ENCODE results near the gene CLDND1. TPM values are rescaled to one million over a fixed set of nuclear protein-coding genes. Genes with fewer than 3 reads are reported as not detected.

CLDND1 gene
- total and polyA plus RNA-seq, 7 donors: 17.1 to 301 (median 193) TPM

DNA sequence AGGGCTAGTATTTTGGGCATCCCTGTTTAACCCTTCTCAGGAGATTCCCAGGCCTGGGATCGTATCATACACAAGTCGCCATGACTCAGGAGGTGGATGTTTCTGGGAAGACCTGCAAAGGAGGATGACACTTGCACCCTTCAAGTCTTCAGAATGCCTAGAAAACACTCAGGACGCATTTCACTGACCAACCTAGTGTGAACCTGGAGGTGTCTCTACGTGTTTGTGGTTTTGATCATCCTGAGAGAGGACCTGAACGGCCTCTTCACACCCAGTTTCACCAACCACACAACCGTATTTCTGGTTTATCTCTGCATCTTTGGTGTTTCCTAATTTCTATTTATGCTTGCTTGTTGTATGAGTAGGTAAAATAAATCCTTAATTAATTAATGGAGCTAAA, 2.8 kb upstream of the CLDND1 start:
- no peak for DNase-seq
- Histone ChIP-seq H3K4me1 (peaks cover 0 to 18% (median 13%) of the 10 kb centered on the region in 4 donors), H3K36me3 (peaks cover 0 to 8% (median 0%) of the 10 kb centered on the region in 4 donors), H3K9me3 (no peaks in the 10 kb centered on the region), H3K27me3 (no peaks in the 10 kb centered on the region), H3K27ac (no peak overlapping the region), H3K4me3 (no peak overlapping the region)
- 75 to 88% methylated on average over 6 of the region's 6 CpGs for WGBS, 2 donors
- intact Hi-C loops (cut with DNase I): loop anchor here (10.0 kb wide), 2 partner anchors 761 to 1739 kb away; partner anchors contain the start of genes ARL6 and TBC1D23
- TF ChIP-seq, protein P1, sequence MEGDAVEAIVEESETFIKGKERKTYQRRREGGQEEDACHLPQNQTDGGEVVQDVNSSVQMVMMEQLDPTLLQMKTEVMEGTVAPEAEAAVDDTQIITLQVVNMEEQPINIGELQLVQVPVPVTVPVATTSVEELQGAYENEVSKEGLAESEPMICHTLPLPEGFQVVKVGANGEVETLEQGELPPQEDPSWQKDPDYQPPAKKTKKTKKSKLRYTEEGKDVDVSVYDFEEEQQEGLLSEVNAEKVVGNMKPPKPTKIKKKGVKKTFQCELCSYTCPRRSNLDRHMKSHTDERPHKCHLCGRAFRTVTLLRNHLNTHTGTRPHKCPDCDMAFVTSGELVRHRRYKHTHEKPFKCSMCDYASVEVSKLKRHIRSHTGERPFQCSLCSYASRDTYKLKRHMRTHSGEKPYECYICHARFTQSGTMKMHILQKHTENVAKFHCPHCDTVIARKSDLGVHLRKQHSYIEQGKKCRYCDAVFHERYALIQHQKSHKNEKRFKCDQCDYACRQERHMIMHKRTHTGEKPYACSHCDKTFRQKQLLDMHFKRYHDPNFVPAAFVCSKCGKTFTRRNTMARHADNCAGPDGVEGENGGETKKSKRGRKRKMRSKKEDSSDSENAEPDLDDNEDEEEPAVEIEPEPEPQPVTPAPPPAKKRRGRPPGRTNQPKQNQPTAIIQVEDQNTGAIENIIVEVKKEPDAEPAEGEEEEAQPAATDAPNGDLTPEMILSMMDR (IDR thresholded peaks at IDR 0.05): no peak
- TF ChIP-seq EP300 (IDR thresholded peaks at IDR 0.05) (no peak), POLR2A (IDR thresholded peaks at IDR 0.05) (no peak), POLR2AphosphoS5 (IDR thresholded peaks at IDR 0.05) (no peak)

DNA sequence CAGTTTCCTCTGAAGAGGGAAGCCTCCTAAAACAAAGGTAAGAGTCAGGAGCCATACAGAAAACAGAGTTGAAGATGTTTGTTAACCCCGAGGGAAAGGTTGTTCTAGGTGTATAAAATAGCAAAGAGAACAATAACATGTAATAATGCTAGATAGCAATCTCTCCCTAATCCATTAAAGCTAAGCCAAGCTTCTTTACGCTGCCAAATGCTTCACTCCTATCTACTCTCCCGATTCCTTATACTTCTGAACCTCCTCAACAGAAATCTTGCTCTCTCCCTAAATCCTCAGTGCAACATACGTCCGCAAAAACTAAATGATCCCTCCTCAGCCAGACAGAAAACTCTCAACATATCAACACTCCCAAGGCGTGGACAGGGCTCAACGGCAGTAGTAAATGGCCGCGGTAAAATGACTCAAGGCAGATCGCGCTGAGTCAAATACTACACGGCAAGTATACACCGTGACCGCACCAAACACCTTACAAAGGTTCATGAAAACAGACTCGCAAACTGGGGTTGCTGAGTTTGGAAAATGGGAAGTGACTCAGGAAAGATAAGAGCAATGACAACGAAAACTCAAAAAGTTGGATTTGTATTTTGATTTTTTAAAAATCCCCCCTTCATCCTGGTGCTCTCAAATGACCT, 682 bp downstream of the CLDND1 start:
- Histone ChIP-seq H3K27ac (peak overlapping the region; percentile 92 to 96 (median 94)), H3K9me3 (no peaks in the 10 kb centered on the region), H3K36me3 (peaks cover 0 to 31% (median 2%) of the 10 kb centered on the region in 4 donors), H3K27me3 (no peaks in the 10 kb centered on the region), H3K4me3 (peak overlapping the region; percentile 62 to 89 (median 76)), H3K4me1 (peaks cover 0 to 31% (median 19%) of the 10 kb centered on the region in 4 donors)
- DNase-seq: peak; percentile 68
- TF ChIP-seq POLR2A (IDR thresholded peaks at IDR 0.05): no peak
- no peak for TF ChIP-seq EP300 (IDR thresholded peaks at IDR 0.05)
- TF ChIP-seq, protein P1 (IDR thresholded peaks at IDR 0.05): no peak
- TF ChIP-seq POLR2AphosphoS5 (IDR thresholded peaks at IDR 0.05): no peak
- intact Hi-C loops (cut with DNase I): loop anchor here (5.0 to 10.0 kb wide), 3 partner anchors 380 to 1743 kb away; partner anchors contain the start of genes ARL6, DCBLD2 and TBC1D23
- 0 to 1% methylated on average over 16 of the region's 16 CpGs for WGBS, 2 donors

DNA sequence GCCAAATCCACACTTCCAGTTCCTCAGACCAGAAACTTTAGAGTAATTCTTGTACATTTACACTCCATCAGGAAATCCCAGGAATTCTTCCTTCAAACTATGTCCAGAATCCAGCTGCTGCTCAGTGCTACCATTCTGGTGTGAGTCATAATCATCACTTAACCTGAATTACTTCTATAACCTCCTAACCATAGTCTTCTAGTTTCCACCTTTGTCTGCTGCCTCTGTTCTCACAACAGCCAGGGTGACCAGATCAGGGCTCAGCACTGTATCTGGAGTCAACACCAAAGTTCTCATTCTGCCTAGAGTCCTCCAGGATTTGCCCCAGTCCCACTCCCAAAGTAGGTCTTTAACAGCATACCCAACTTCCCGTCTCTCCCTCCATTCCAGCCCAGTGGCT, 3.4 kb downstream of the CLDND1 start:
- H3K27ac ChIP-seq: no peak overlapping the region
- peaks cover 0 to 56% (median 10%) of the 10 kb centered on the region in 4 donors for H3K36me3 ChIP-seq
- 96 to 98% methylated on average over 1 of the region's 1 CpG for WGBS, 2 donors
- intact Hi-C loops (cut with DNase I): no loop called here
- no peak overlapping the region for H3K4me3 ChIP-seq
- DNase-seq: no peak
- no peaks in the 10 kb centered on the region for H3K9me3 ChIP-seq
- H3K27me3 ChIP-seq: no peaks in the 10 kb centered on the region
- H3K4me1 ChIP-seq: peaks cover 0 to 31% (median 19%) of the 10 kb centered on the region in 4 donors
- no peak for TF ChIP-seq POLR2A (IDR thresholded peaks at IDR 0.05)
- TF ChIP-seq, protein P1 (IDR thresholded peaks at IDR 0.05): no peak
- TF ChIP-seq EP300 (IDR thresholded peaks at IDR 0.05): no peak
- TF ChIP-seq POLR2AphosphoS5 (IDR thresholded peaks at IDR 0.05): no peak

DNA sequence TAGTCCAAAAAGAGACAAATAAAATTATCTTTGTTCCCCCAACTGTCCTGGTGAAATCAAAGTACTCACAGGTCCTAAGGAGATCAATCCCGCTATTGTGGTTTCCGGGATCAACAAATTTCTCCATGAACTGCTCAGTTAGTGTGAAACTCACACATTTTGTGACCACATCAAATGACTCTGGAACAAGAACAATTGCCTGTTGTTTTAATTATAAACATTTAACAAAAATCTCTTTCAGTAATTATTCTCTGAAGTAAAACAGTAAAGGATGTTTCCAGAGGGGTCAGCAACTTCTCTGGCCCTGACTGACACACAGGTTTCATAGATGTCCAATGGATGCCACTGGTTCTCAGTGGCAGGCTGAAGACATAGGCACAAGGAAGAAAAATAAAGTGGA, 3.9 kb downstream of the CLDND1 start:
- H3K27me3 ChIP-seq: no peaks in the 10 kb centered on the region
- H3K4me1 ChIP-seq: peaks cover 0 to 31% (median 19%) of the 10 kb centered on the region in 4 donors
- intact Hi-C loops (cut with DNase I): no loop called here
- WGBS, 2 donors: 94 to 97% methylated on average over 2 of the region's 2 CpGs
- peaks cover 0 to 56% (median 10%) of the 10 kb centered on the region in 4 donors for H3K36me3 ChIP-seq
- H3K27ac ChIP-seq: no peak overlapping the region
- TF ChIP-seq EP300 (IDR thresholded peaks at IDR 0.05) (no peak), POLR2AphosphoS5 (IDR thresholded peaks at IDR 0.05) (no peak), POLR2A (IDR thresholded peaks at IDR 0.05) (no peak)
- TF ChIP-seq, protein P1 (IDR thresholded peaks at IDR 0.05): no peak
- H3K9me3 ChIP-seq: no peaks in the 10 kb centered on the region
- H3K4me3 ChIP-seq: no peak overlapping the region
- DNase-seq: no peak

Data from sigmoid colon (tissue), 7 donors.